ENCODE data around the gene ASRGL1.

Gene ASRGL1

GRCh38 chr11:62433141-62433903 is 96.1 kb downstream of the ASRGL1 start:
- ATAC-seq: no peak
- TF ChIP-seq BACH2 (CRISPR knock-in tag; IDR thresholded peaks at IDR 0.05; ENCODE audit: borderline replicate concordance): no peak
- TF ChIP-seq ZNF8 (CRISPR knock-in tag; IDR thresholded peaks at IDR 0.05): no peak
- TF ChIP-seq TOX (CRISPR knock-in tag; IDR thresholded peaks at IDR 0.05; ENCODE audit: borderline replicate concordance): no peak
- TF ChIP-seq CREB5 (CRISPR knock-in tag; IDR thresholded peaks at IDR 0.05; ENCODE audit: low read depth): no peak
- no peak for TF ChIP-seq POU6F1 (CRISPR knock-in tag; IDR thresholded peaks at IDR 0.05; ENCODE audit: borderline replicate concordance, low read depth)

- no peak for TF ChIP-seq ARNTL (CRISPR knock-in tag; IDR thresholded peaks at IDR 0.05; ENCODE audit: borderline replicate concordance, low read depth)
- no peak for TF ChIP-seq BACH2 (CRISPR knock-in tag; IDR thresholded peaks at IDR 0.05; ENCODE audit: borderline replicate concordance)
- no peak for TF ChIP-seq ZC3H10 (CRISPR knock-in tag; IDR thresholded peaks at IDR 0.05)
- no peak for TF ChIP-seq PATZ1 (CRISPR knock-in tag; IDR thresholded peaks at IDR 0.05; ENCODE audit: borderline replicate concordance)
- no peak for TF ChIP-seq POU6F1 (CRISPR knock-in tag; IDR thresholded peaks at IDR 0.05; ENCODE audit: borderline replicate concordance, low read depth)
- TF ChIP-seq CSDC2 (CRISPR knock-in tag; IDR thresholded peaks at IDR 0.05): no peak
- TF ChIP-seq RARB (CRISPR knock-in tag; IDR thresholded peaks at IDR 0.05): no peak
- no peak for TF ChIP-seq ZFP30 (CRISPR knock-in tag; IDR thresholded peaks at IDR 0.05)
- no peak for TF ChIP-seq TOX (CRISPR knock-in tag; IDR thresholded peaks at IDR 0.05; ENCODE audit: borderline replicate concordance)
Observed at GRCh38 chr11:62433904-62434276, 96.6 kb downstream of the ASRGL1 start.

GRCh38 chr11:62435846-62436660 is 98.8 kb downstream of the ASRGL1 start:
- TF ChIP-seq ARNTL (CRISPR knock-in tag; IDR thresholded peaks at IDR 0.05; ENCODE audit: borderline replicate concordance, low read depth) (no peak), RARB (CRISPR knock-in tag; IDR thresholded peaks at IDR 0.05) (no peak), CREB5 (CRISPR knock-in tag; IDR thresholded peaks at IDR 0.05; ENCODE audit: low read depth) (no peak), POU6F1 (CRISPR knock-in tag; IDR thresholded peaks at IDR 0.05; ENCODE audit: borderline replicate concordance, low read depth) (no peak), ZNF565 (CRISPR knock-in tag; conservative IDR thresholded peaks at IDR 0.05; ENCODE audit: low read depth) (no peak), ZNF70 (CRISPR knock-in tag; IDR thresholded peaks at IDR 0.05) (no peak), GLIS3 (CRISPR knock-in tag; IDR thresholded peaks at IDR 0.05) (no peak)
- ATAC-seq: no peak

More at GRCh38 chr11:62433904-62434276, 96.6 kb downstream of the ASRGL1 start:
- ATAC-seq: no peak

- ATAC-seq: no peak
- TF ChIP-seq ZC3H10 (CRISPR knock-in tag; IDR thresholded peaks at IDR 0.05) (no peak), PATZ1 (CRISPR knock-in tag; IDR thresholded peaks at IDR 0.05; ENCODE audit: borderline replicate concordance) (no peak), ARNTL (CRISPR knock-in tag; IDR thresholded peaks at IDR 0.05; ENCODE audit: borderline replicate concordance, low read depth) (no peak), ZNF70 (CRISPR knock-in tag; IDR thresholded peaks at IDR 0.05) (no peak), PPARA (CRISPR knock-in tag; IDR thresholded peaks at IDR 0.05; ENCODE audit: borderline replicate concordance) (no peak), CSRNP3 (CRISPR knock-in tag; IDR thresholded peaks at IDR 0.05) (no peak), ESRRG (CRISPR knock-in tag; IDR thresholded peaks at IDR 0.05) (no peak)
Observed at GRCh38 chr11:62437616-62438015, 100.4 kb downstream of the ASRGL1 start.

Data from SK-N-SH treated with all-trans-retinoic acid at 6 μM for 48 hours (cell line).